HuH-7.5 (cell line): Measurements from ENCODE around the gene TXNDC5.
A peak's percentile ranks its signal among the peaks of the same experiment; 100 is the strongest.
"Not testable (repeated sequence)": the region's sequence is repeated elsewhere in the genome, so short reads cannot be mapped to it uniquely, and the experiment has no call there.

ENCODE experiments used
- DNase-seq: peaks from one replicate; pipeline ENCODE4 v3.0.0; 2011; ENCODE audit warnings: low spot score

Gene TXNDC5

GRCh38 chr6:7914311-7914710 is 3.7 kb upstream of the TXNDC5 start:
- no peak for DNase-seq

GRCh38 chr6:7912736-7913517 is 2.3 kb upstream of the TXNDC5 start:
- no peak for DNase-seq

- no peak for DNase-seq
Measured at GRCh38 chr6:7912024-7912423, 1.4 kb upstream of the TXNDC5 start.

- DNase-seq: no peak
Measured at GRCh38 chr6:7911345-7911725, 747 bp upstream of the TXNDC5 start.

GRCh38 chr6:7910298-7910653 is 312 bp downstream of the TXNDC5 start:
- DNase-seq: no peak

- peak; percentile 67 for DNase-seq
Measured at GRCh38 chr6:7909323-7910276, 988 bp downstream of the TXNDC5 start.

GRCh38 chr6:7907159-7907558 is 3.4 kb downstream of the TXNDC5 start:
- DNase-seq: no peak

- DNase-seq: no peak
Measured at GRCh38 chr6:7906741-7907140, 3.8 kb downstream of the TXNDC5 start.

- no peak for DNase-seq
Measured at GRCh38 chr6:7905416-7905815, 5.2 kb downstream of the TXNDC5 start.

GRCh38 chr6:7904654-7905319 is 5.8 kb downstream of the TXNDC5 start:
- DNase-seq: no peak

- no peak for DNase-seq
Measured at GRCh38 chr6:7903673-7904072, 6.9 kb downstream of the TXNDC5 start.

GRCh38 chr6:7902867-7903266 is 7.7 kb downstream of the TXNDC5 start:
- DNase-seq: no peak

- no peak for DNase-seq
Measured at GRCh38 chr6:7902221-7902620, 8.4 kb downstream of the TXNDC5 start.

- no peak for DNase-seq
Measured at GRCh38 chr6:7901780-7902179, 8.8 kb downstream of the TXNDC5 start.

- DNase-seq: no peak
Measured at GRCh38 chr6:7901056-7901455, 9.5 kb downstream of the TXNDC5 start.

GRCh38 chr6:7900621-7901020 is 10.0 kb downstream of the TXNDC5 start:
- no peak for DNase-seq

GRCh38 chr6:7899889-7900213 is 10.7 kb downstream of the TXNDC5 start:
- DNase-seq: no peak

- DNase-seq: peak; percentile 36
Measured at GRCh38 chr6:7899101-7899888, 11.3 kb downstream of the TXNDC5 start.

GRCh38 chr6:7898193-7898586 is 12.4 kb downstream of the TXNDC5 start:
- not testable (repeated sequence) for DNase-seq

- no peak for DNase-seq
Measured at GRCh38 chr6:7897461-7898192, 13.0 kb downstream of the TXNDC5 start.

- no peak for DNase-seq
Measured at GRCh38 chr6:7896465-7896987, 14.1 kb downstream of the TXNDC5 start.
